CD4-positive, alpha-beta T cell treated with Interleukin-10 for 1 hour (primary cell): Measurements from ENCODE around the gene KRT3.
A peak's percentile ranks its signal among the peaks of the same experiment; 100 is the strongest.

Experiments
- DNase-seq: peaks from one replicate; pipeline ENCODE4 v3.0.0-alpha.2; 2020

Gene KRT3

GRCh38 chr12:52795694-52796428, at the start of gene KRT3:
TSS of gene KRT3 (minus strand) at chr12:52796117. CDS start at chr12:52796042, 75 bp downstream.
- no peak for DNase-seq

- no peak for DNase-seq
Observed at GRCh38 chr12:52844386-52844785, 48.5 kb upstream of the KRT3 start.

DNA sequence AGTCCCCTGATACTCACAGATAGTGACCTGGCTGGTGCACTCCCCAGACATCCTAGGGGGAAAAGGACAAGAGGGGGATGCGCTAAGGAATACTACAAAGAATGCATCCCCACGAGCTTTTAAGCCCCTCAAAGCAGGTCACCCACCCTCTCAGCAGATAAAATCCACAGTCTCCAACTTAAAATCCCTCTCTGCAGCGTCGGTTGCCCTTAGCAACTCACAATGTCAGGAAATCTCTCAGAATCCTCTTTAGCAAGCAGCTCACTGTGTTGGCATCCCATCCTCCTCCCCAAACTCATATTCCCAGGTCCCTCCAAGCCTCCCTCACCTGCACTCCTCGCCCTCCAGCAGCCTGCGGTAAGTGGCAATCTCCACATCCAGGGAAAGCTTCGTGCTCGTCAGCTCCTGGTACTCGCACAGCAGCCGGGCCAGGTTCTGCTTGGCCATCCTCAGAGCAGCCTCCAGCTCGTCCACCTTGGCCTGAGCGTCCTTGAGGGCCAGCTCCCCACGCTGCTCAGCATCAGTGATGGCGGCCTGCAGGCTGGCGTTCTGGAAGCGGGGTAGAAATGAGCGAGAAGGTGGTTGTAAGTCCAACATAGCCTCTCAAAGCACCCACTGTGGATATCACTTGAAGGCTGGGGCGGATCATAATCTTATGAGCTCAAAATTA, 43.7 kb upstream of the KRT3 start:
- DNase-seq = no peak

DNA sequence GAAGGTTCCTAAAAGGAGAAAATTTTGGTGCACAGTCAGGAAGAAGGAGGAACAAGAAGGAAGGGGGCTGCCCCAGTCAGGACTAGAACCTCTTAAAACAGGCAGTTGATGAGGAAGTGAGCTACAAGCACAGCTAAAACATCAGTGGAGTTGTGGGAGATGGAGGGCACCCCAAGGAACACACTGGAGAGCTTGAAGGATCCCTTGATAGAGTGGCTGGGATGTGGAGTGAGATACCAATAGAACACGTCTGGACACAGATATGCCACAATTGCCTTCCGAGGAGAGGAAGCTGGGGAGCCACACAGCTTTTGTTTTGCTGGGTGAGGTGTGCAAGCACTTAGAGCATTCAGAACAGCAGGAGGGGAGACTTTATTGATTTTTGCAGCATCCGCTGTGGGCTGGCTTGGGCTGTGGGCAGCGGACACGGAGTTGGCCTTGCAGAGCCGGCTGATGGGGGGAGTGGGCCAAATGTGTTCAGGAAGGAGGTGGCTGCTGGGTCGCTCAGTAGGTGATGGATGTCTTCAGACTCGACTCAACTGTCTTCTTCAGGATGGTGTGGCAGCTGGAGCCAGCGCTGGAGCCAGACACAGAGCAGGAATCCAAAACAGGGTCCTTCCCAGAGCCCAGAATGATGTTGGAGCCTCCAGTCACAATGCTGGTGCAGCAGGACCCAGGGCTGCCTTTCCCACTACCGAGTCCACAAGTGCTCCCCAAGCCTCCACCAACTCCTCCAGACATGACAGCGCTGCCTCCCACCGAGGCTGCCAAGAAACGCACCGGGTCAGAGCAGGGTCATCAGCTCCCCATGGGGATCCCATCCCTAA, 42.9 kb upstream of the KRT3 start:
- no peak for DNase-seq

DNA sequence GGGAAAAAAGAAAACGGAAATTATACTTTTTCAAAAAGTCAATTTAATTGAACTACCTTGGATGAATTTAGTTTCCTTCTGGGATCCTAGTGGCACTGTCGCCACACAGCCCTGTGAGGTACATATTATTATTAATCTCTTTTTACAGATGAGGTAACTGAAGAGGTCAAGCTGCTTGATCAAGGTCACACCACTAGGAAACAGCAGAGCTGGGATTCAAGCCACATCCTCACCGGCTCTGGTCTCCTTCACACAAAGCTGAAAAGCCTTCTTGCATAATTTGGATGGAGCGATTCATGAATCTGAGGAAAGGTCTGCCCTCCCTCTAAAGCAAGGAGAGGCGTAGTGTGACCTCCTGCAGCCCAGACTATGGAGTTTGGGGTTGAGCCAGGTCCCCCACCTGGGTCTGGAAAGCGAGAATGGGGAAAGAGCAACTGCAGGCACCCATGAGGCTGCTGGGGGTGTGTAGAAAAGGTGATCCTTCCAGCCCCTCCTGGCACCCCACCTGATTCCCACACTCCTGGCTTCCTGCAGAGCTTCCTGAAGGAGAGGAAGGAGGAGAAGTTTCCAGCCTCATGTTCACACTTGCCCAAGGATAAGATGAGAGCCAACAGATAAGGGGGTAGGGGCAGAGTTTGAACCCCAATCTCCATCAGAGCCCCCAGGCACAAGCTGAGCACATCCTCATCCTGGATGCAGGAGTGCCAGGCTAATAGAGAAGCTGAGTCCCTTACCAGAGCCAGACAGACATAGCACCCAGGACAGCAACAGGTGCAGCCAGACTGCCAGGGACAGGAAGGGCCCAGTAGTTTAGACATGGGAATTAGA, 42.1 kb upstream of the KRT3 start:
- no peak for DNase-seq

- no peak for DNase-seq
Observed at GRCh38 chr12:52837413-52837741, 41.5 kb upstream of the KRT3 start.

- no peak for DNase-seq
Observed at GRCh38 chr12:52836491-52837412, 40.8 kb upstream of the KRT3 start.

DNA sequence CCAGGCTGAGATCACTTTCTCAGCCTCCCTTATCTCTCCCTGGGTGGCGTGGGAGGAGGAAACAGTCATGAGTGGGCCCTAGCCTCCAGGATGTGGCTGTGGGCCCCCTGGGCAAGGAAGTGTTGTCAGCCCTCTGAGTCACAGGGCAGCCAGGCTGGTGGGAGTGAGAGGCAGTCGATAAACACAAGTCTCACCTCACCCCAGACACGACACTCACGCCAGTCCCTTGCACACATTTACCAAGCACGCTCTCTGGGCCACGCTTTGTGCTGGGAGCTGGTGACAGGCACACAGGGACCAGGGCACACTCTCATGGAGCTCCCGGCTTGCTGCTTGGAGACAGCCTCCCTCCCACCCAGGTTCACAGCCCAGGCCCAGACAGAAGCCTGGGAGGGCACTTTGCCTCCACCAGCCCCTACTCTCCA, 40.1 kb upstream of the KRT3 start:
- DNase-seq = peak; percentile 18

DNA sequence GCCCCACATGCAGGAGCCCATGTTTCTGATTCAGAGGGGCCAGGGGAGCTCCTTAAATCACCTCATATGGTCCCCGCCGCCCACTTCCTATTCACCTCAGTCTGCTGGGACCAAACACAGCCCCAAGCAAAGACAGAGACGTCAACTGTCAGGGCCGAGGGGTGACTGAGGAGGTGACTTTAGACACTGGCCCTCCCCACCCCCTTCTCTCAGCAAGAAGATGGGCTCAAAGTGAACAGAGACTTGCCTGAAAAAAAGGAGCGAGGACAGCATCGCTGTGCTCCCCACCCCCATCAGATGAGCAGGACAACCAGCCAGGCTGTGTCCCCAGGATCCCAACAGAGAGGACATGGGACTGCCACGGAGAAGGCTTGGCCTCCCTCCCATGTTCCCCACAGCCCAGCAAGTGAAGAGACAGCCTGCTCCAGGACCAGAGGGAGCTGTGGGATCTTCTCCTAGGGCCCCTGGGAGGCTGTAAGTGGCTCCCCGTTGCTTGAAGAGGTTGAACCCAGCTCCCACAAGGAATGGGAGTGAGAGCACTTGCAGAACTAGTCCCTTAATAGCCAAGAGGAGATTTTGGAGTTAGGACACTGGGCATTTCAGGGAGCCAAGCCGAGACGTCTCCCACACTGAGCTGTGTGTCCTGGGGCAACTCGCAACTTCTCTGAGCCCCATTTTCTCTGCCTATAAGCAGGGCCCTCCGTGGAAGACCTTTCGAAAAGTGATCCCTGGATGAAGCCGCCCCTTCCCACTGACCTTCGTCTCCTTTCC, 39.5 kb upstream of the KRT3 start:
- DNase-seq = no peak

DNA sequence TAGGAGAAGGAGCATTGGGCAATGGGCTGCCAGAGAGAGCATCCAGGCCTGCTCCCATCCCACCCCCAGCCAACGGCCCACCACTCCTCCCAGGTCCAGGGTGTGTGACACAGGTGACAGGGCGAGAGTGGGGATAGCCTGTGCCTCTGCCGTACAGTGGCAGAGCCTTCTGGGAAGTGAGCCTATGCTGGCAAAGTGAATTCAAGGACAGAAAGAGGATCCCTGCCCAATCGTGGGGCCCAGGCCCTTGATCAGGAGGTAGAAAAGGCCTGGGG, 38.7 kb upstream of the KRT3 start:
- DNase-seq = no peak

GRCh38 chr12:52833922-52834726, 38.2 kb upstream of the KRT3 start, which contains the start of gene KRT79:
TSS of gene KRT79 (minus strand) at chr12:52834311. CDS start at chr12:52834260, 51 bp downstream.
- DNase-seq = no peak

DNA sequence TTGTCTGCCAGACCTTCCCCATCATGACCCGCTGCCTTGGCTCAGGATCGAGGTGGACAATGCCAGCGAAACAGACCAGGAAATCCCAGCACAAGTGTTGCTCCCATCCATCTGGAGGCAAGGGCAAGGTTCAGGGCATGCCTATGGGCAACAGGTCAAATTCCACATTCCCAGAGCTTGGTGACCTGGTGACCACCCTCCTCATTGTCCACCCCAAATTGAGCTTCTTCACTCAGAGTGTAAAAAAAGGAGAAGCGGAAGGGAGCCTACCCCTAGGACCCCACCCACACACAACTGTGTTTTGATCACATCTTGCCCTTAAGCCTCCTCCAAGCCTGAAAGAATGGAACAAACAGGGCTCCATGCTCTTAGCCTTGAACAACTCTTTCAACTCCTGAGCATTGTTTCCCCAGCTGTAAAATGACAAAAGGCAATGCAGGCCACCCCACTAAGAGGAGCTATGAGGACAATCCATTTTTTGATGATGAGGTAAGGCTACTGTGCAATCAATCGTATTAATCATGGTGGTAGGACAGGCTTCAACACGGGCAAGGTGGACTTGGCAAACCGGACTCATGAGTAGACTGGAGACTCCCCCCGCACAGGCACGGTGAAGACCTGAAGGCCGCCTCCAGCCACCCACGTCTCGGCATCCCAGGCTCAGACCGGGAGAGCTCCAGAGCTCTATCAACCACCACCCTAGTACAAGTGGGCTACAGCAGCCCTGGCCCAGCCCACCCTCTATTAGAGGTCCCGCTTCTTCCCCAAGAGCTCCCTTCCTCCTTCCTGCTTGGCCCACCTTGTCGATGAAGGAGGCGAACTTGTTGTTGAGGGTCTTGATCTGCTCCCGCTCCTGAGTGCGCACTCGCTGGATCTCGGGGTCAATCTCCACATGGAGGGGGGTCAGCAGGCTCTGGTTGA, 37.3 kb upstream of the KRT3 start:
- DNase-seq = no peak

GRCh38 chr12:52832451-52832850, 36.5 kb upstream of the KRT3 start:
- no peak for DNase-seq

- DNase-seq = no peak
Observed at GRCh38 chr12:52831251-52831650, 35.3 kb upstream of the KRT3 start.

GRCh38 chr12:52829986-52830770, 34.3 kb upstream of the KRT3 start:
- no peak for DNase-seq

DNA sequence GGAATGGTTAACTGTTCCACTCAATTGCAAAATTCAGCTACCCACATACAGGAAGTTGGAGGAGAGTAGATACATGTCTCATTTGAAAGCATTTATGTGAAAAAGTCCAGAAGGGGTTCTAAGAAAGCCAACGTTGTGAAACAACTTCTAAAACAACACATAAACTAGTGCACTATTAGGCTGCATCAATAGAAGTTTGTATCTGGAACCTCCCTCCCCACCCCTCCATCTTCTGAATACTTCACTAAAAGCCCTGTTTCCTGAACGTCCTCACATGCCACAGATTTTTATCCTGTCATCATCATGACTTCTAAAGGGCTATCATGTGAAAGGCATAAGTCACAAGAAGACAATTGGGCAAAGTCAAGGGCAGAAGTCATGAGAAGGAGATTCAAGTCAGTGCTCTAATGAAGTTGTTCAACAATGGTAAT, 32.7 kb upstream of the KRT3 start:
- DNase-seq = no peak

GRCh38 chr12:52828156-52828555, 32.2 kb upstream of the KRT3 start:
- DNase-seq = no peak

DNA sequence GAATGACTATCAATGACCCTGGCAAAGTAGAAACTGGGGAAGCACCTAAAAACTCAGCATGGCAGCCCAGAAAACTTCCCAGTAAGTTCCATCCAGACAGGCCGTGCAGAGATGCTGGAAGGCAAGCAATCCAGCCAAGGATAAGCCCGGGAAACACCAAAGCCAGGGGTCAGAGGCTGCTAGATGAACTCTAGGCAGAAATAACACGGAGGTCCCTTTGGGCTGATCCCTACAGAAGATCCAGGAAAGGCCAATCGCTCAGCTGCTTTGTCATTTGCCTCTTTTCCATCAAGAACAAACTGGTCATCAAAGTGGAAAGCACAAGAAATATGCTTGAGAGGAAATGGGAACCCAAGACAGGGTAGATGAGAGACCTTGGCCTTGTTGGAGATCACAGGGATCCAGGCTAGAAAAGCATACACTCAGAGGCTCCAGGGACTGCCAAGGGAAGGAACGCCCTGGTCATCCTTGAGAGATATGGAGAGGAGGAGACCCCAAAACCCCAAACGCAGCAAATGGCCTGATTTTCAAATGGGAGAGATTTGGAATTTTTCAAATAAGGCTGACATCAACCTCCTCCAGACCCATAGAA, 31.7 kb upstream of the KRT3 start:
- no peak for DNase-seq
